Activated CD4-positive, alpha-beta memory T cell treated with anti-CD3 and anti-CD28 coated beads, Interleukin-2, amount 10 ng/mL, durations not matched to agents 7 days and 5 days (primary cell): ENCODE results near the gene PKDCC. TPM values are rescaled to one million over a fixed set of nuclear protein-coding genes. Genes with fewer than 3 reads are reported as not detected.

ENCODE experiments used
- CTCF ChIA-PET: fragments of 350-600 bp; sonication (Branson Sonifier 250); formaldehyde crosslinking; loops from one replicate; lab custom pipeline; 2021; ENCODE audit warnings: antibody characterized with exemption, inconsistent platforms; lab: Charles Lee
- POLR2A ChIA-PET: fragments of 350-600 bp; sonication (Branson Sonifier 250); formaldehyde crosslinking; loops from one replicate; lab custom pipeline; 2021; ENCODE audit warnings: antibody characterized with exemption; lab: Charles Lee
- DNase-seq: peaks from one replicate; pipeline ENCODE4 v3.0.0-alpha.2; 2020
- H3K27ac Mint-ChIP-seq: one replicate; pipeline ENCODE4 v1.8.0; 2021; ENCODE audit warnings: mild to moderate bottlenecking, mixed read lengths
- H3K27me3 Mint-ChIP-seq: one replicate; pipeline ENCODE4 v1.8.0; 2021; ENCODE audit warnings: mixed read lengths
- H3K36me3 Mint-ChIP-seq: one replicate; pipeline ENCODE4 v1.8.0; 2021; ENCODE audit warnings: low read depth, mixed read lengths
- H3K4me1 Mint-ChIP-seq: one replicate; pipeline ENCODE4 v1.8.0; 2021; ENCODE audit warnings: mixed read lengths
- H3K4me3 Mint-ChIP-seq: one replicate; pipeline ENCODE4 v1.8.0; 2021; ENCODE audit warnings: mild to moderate bottlenecking, mixed read lengths
- H3K9me3 Mint-ChIP-seq: one replicate; pipeline ENCODE4 v1.8.0; 2021; ENCODE audit warnings: mixed read lengths
- total RNA-seq, 2 experiments: library from RNA; stranded (reverse); gene quantifications; one replicate each; pipeline ENCODE4 v1.2.3, GENCODE V29; 2021

Gene PKDCC
- total RNA-seq, 2 experiments from 2014 or later: not detected

DNA sequence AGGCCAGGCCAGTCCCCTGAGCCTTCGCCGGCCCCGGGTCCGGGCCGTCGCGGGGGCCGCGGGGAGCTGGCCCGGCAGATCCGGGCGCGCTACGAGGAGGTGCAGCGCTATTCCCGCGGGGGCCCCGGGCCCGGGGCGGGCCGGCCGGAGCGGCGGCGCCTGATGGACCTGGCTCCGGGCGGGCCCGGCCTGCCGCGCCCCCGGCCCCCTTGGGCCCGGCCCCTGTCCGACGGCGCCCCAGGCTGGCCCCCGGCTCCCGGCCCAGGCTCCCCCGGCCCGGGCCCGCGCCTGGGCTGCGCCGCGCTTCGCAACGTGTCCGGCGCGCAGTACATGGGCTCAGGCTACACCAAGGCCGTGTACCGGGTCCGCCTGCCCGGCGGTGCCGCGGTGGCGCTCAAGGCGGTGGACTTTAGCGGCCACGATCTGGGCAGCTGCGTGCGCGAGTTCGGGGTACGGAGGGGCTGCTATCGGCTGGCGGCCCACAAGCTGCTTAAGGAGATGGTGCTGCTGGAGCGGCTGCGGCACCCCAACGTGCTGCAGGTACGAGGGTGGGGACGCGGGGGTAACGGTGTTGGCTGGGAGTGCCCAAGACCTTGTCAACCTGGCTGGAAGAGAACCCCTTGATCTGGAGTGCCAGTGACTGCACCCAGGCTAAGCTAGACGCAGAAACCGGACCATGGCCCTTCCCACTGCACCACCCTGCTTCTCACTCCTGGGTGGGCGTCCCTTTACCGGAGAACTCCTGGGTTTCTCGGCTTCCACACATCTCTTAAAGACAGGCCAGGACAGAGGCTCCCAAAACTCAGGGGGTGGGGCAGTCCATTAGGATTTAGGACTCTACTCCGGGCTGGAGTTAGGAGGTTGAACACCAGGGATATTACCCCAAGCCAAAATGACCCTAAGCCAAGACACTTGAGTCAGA lies 739 bp downstream of the PKDCC start:
- Mint-ChIP-seq H3K9me3 (no peaks in the 10 kb centered on the region), H3K27ac (no peak overlapping the region), H3K36me3 (no peaks in the 10 kb centered on the region), H3K4me1 (peaks cover 3% of the 10 kb centered on the region), H3K4me3 (no peak overlapping the region), H3K27me3 (peaks cover 60% of the 10 kb centered on the region)
- POLR2A ChIA-PET: interaction anchor here (1.8 kb wide), 1 partner anchor 153 kb away, joined by 4 read pairs; no protein-coding TSS in a partner anchor
- CTCF ChIA-PET: interaction anchor here (1.9 kb wide), 1 partner anchor 179 kb away, joined by 5 read pairs; no protein-coding TSS in a partner anchor
- no peak for DNase-seq

DNA sequence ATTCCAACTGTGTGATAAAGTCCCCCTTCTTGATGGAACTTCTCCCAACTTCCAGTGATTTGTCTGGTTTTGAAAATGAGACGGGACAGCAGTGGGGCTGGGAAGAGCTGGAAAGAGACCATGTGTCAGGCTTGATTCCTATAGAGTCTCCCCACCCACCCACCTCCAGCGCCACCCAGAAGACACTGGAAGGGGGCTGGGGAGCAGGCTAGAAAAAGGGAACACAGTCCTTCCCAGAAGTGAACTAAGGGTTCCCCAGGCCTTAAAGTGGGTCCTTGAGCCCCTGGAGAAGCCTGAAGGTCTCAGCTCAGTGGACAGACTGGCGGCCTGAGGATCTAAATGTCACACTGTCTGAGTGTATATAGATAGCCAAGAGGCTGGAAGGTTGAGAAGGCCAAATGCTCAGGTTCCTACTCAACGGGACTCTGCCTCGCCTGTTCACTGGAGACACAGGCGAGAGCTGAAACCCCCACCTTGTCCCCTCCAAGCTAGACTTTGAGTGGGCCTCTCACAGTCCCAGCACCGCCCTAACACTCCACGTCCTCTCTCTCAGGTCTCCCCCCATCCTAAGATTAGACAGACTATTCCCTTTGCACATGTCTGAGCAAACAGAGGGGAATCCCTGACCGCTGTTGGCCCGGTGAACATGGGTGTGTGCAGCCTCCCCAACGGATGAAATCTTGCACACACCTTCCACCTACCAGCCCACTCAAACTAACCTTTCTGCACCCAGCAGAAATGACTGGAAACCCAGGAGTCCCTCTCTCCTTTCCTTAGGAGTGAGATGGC lies 1.6 kb downstream of the PKDCC start:
- H3K4me3 Mint-ChIP-seq: no peak overlapping the region
- H3K27me3 Mint-ChIP-seq: peaks cover 55% of the 10 kb centered on the region
- H3K4me1 Mint-ChIP-seq: peaks cover 3% of the 10 kb centered on the region

DNA sequence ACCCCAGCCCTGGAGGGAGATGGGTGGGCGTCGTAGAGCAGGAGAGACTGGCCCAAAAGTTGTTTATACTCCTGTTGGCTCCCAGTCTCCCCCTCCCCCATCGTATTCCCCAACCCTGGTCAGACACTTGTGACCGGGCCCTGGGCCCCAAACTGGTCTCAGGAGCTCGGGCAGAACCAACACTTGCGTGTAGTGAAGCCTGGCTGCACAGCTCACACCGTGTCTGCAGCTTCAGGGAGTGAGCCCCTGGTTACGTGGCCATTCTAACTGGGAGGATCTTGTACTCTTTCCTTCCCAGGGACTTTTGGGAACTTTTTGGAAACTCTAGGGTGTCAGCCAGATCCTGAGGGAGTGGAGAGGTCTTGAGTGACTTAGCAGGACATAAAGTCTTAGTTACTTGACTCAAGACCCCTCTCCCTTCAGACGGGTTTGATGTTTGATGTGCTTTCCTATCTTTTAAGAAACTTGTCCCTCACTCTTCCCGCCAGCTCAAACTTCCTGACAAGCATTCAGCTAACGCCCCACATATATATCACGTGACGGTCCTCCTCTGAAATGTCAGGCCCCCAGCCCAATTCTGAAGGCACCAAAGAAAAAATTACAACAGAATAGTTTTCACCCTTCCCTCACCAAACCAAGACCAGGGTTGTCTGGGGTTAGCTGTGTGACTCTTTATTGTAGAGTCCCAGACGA lies 2.3 kb downstream of the PKDCC start:
- CTCF ChIA-PET: no interaction called here
- no peaks in the 10 kb centered on the region for H3K9me3 Mint-ChIP-seq
- no peak for DNase-seq

More for the DNA sequence above, 1.6 kb downstream of the PKDCC start:
- H3K9me3 Mint-ChIP-seq: no peaks in the 10 kb centered on the region
- H3K27ac Mint-ChIP-seq: no peak overlapping the region
- no peak for DNase-seq
- no peaks in the 10 kb centered on the region for H3K36me3 Mint-ChIP-seq
- ChIA-PET POLR2A (no interaction called here), CTCF (no interaction called here)

DNA sequence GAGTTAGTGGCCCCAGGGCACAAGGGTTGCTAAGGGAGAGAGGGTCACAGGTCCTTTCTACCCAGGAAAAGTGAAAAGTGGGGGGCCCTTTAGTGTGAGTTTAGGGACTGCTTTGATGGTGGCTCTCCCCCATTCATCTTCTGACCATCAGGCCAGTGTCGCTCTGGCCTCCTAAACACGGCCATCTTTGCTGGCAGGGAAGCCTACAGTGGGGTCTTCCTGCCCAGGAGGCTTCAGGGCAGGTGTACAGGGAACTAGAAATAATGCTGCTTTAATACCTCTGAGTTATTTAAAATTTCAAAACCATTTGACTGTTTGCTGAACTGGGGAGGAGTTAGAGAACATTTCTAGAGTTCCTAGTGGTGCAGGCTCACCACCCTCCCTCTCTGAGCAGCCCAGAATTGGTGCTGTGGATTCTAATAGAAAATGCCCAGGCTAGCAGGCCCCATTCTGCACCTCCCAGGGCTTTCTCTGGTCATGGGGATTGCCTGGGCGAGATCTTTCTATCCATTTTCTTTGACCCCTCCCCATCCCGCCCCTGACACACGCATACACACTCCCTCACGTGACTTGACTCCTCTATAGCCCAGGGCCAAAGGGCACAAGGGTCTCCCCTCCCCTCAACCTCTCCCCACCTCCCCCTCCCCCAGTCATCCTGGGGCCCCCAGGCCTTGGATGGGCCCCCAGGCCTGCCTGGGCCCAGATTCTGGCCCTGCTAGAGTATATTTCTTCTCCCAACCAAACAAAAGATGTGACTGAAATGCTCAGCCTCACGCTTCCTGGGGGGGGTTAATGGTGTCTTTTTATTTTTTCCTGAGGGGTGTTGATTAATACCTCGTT lies 3.1 kb downstream of the PKDCC start:
- H3K27ac Mint-ChIP-seq: no peak overlapping the region

More for the DNA sequence above, 2.3 kb downstream of the PKDCC start:
- POLR2A ChIA-PET: no interaction called here
- H3K27ac Mint-ChIP-seq: no peak overlapping the region
- peaks cover 3% of the 10 kb centered on the region for H3K4me1 Mint-ChIP-seq
- no peaks in the 10 kb centered on the region for H3K36me3 Mint-ChIP-seq
- no peak overlapping the region for H3K4me3 Mint-ChIP-seq
- peaks cover 47% of the 10 kb centered on the region for H3K27me3 Mint-ChIP-seq

DNA sequence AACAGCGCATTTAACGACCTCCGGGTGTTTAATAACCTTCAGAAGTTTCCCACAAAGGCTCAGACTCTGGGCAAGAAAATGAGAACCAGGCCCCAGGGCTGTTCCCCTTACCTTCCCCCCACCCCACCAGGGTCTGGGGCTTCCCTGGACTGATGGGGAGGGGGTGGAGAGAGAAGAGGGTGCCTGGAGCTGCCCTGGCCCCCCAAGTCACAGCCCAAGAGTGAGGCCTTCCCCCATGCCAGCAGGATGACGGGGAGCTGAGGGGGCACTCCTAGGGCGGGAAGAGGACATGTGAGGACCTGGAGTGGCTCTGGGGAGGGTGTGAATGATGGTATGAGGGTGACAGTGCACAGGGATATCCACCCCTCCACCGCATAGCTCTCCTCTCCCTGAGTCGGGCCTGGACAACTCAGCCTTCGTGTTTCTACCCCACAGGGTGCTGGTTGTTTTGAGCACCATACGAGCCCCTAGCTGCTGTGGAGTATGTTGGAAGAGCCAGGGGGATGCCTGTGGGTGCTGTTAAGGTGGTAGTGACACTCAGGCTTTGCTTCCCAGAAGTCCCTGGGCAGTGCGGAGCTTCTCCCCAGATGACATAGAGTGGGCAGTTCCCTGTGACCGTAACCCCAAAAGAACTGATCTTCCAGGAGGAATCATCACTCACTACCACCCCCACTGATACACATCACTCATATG lies 3.9 kb downstream of the PKDCC start:
- Mint-ChIP-seq H3K9me3 (no peaks in the 10 kb centered on the region), H3K27me3 (peaks cover 40% of the 10 kb centered on the region), H3K4me3 (no peak overlapping the region), H3K4me1 (peaks cover 3% of the 10 kb centered on the region), H3K27ac (no peak overlapping the region), H3K36me3 (no peaks in the 10 kb centered on the region)
- ChIA-PET CTCF (no interaction called here), POLR2A (interaction anchor here (0.6 kb wide), 1 partner anchor 182 kb away, joined by 3 read pairs; no protein-coding TSS in a partner anchor)
- DNase-seq: no peak

More for the DNA sequence above, 3.1 kb downstream of the PKDCC start:
- POLR2A ChIA-PET: no interaction called here
- Mint-ChIP-seq H3K9me3 (no peaks in the 10 kb centered on the region), H3K27me3 (peaks cover 42% of the 10 kb centered on the region), H3K4me3 (no peak overlapping the region), H3K36me3 (no peaks in the 10 kb centered on the region), H3K4me1 (peaks cover 3% of the 10 kb centered on the region)
- CTCF ChIA-PET: no interaction called here
- DNase-seq: no peak

DNA sequence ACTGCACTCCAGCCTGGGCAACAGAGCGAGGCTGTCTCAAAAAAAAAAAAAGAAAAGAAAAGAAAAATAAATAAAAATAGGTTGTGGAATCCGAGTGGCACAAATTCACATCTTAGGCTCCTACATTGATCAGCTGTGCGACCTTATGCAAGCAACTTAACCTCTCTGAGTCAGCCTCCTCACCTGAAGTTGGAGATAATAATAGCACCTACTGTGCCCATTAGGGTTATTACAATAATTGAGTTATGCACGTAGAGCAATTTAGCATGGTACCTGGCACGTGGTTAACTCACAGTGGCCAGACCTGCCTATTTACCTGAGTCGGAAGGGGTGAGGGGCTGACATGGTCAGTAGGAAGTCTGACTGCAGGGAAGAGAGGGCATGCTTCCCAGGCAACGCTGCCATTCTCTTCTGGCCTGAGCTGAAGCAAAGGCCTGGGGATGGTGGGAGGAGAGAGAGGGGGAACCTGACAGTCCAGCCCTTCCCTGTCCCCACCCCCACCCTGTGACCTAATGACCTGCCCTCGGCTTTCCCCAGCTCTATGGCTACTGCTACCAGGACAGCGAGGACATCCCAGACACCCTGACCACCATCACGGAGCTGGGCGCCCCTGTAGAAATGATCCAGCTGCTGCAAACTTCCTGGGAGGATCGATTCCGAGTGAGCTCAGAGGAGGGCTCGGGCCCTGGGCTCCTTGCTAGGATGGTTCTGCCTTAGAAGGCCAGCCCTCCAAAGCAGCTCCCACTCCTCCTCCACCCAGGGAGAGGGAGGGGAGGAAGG lies 5.1 kb downstream of the PKDCC start:
- H3K4me1 Mint-ChIP-seq: peaks cover 3% of the 10 kb centered on the region
- ChIA-PET CTCF (interaction anchor here (1.3 kb wide), 1 partner anchor 183 kb away, joined by 3 read pairs; no protein-coding TSS in a partner anchor), POLR2A (no interaction called here)
- no peaks in the 10 kb centered on the region for H3K9me3 Mint-ChIP-seq
- H3K4me3 Mint-ChIP-seq: no peak overlapping the region
- no peak for DNase-seq
- H3K36me3 Mint-ChIP-seq: no peaks in the 10 kb centered on the region
- H3K27ac Mint-ChIP-seq: no peak overlapping the region
- peaks cover 37% of the 10 kb centered on the region for H3K27me3 Mint-ChIP-seq

DNA sequence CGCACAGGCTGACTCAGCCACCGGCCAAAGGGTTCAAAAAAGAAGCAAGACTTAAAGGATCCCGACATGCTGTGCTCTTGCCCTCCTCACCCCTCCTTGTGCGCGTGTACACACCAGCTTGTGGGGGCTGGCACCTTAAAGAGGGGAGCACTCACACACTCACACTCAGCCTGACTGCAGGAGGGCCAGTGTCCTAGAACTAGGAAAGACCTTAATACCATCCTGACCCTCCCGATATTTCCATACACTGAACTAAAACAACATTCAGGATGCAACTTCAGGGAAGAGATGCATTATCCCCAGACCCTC lies 5.6 kb downstream of the PKDCC start:
- POLR2A ChIA-PET: no interaction called here
- Mint-ChIP-seq H3K9me3 (no peaks in the 10 kb centered on the region), H3K4me3 (no peak overlapping the region), H3K36me3 (no peaks in the 10 kb centered on the region), H3K4me1 (peaks cover 3% of the 10 kb centered on the region), H3K27ac (no peak overlapping the region), H3K27me3 (peaks cover 37% of the 10 kb centered on the region)
- no peak for DNase-seq
- CTCF ChIA-PET: interaction anchor here (1.3 kb wide), 1 partner anchor 183 kb away, joined by 3 read pairs; no protein-coding TSS in a partner anchor

DNA sequence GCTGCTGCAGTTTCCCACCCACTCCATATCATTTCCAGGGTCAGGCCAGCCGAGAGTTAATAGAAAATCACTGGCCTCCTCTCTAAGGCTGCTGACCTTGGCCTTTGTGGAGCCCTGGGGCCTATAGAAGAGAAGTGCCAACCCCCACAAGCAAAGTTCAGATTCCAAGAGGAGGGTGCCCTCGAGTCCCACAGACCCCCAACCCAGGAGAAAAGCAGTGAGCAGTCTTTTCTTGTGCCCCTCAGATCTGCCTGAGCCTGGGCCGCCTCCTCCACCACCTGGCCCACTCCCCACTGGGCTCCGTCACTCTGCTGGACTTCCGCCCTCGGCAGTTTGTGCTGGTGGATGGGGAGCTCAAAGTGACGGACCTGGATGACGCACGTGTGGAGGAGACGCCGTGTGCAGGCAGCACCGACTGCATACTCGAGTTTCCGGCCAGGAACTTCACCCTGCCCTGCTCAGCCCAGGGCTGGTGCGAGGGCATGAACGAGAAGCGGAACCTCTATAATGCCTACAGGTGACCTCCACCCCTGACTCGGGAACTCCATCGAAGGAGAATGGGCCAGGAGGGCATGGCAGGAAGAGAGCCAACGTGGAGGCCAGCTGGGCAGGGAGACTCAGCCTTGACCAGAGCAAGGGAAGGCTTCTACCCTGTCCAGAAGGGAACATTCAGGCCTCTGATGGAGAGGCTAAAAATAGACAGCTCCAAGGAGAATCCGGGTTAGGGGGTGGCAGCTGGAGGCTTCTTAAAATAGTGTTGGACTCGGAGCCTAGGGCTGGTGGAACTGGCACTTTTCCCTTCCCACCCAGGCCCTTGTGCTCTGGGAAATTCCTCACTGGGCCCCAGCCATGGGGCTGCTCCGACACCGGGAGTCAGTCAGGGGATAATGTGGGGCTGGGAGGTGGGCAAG lies 6.2 kb downstream of the PKDCC start:
- ChIA-PET POLR2A (no interaction called here), CTCF (interaction anchor here (1.3 kb wide), 1 partner anchor 184 kb away, joined by 3 read pairs; no protein-coding TSS in a partner anchor)

DNA sequence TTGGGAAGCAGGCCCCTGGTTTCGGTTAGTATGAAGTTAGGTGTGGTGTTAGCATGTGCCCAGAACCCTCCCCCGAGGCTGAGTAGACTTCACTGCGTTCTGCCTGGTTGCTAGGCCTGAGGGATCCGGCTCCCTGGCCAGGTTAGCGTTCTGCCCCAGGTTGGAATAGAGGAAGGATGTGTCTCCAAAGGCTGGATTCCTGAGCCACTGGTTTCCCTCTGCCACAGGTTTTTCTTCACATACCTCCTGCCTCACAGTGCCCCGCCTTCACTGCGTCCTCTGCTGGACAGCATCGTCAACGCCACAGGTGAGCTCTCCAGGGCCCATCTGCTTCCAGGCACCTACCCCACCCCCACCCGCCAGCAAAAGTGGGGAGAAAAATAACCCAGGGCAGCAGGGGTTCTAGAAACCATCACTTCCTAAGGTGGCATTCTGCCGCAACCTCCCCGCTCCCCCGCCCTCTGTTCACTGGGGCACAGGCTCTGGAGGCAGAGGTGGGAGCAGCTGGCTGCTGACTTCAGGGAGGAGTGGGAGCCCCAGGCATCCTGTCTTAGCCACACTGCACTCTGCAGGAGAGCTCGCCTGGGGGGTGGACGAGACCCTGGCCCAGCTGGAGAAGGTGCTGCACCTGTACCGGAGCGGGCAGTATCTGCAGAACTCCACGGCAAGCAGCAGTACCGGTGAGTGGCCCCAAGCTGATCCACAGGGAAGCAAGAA lies 7.1 kb downstream of the PKDCC start:
- Mint-ChIP-seq H3K36me3 (no peaks in the 10 kb centered on the region), H3K27me3 (peaks cover 23% of the 10 kb centered on the region)
- POLR2A ChIA-PET: no interaction called here

More for the DNA sequence above, 6.2 kb downstream of the PKDCC start:
- DNase-seq: no peak
- H3K4me3 Mint-ChIP-seq: no peak overlapping the region
- H3K4me1 Mint-ChIP-seq: no peaks in the 10 kb centered on the region
- H3K9me3 Mint-ChIP-seq: no peaks in the 10 kb centered on the region
- peaks cover 31% of the 10 kb centered on the region for H3K27me3 Mint-ChIP-seq
- no peak overlapping the region for H3K27ac Mint-ChIP-seq
- H3K36me3 Mint-ChIP-seq: no peaks in the 10 kb centered on the region

More for the DNA sequence above, 7.1 kb downstream of the PKDCC start:
- CTCF ChIA-PET: interaction anchor here (2.1 kb wide), 1 partner anchor 32 kb away, joined by 5 read pairs; no protein-coding TSS in a partner anchor
- DNase-seq: no peak
- Mint-ChIP-seq H3K27ac (no peak overlapping the region), H3K9me3 (no peaks in the 10 kb centered on the region), H3K4me3 (no peak overlapping the region), H3K4me1 (no peaks in the 10 kb centered on the region)
